Parathyroid adenoma (tissue), 2 donors: Measurements from ENCODE around the gene GRM7.

Experiments used
- H2AFZ ChIP-seq: fragments of 300-600 bp; sonication (generic); one replicate; pipeline ENCODE4 v1.7.0; 2017; ENCODE audit warnings: antibody characterized with exemption, mild to moderate bottlenecking
- H3K27ac ChIP-seq: fragments of 300-600 bp; sonication (generic); one replicate; pipeline ENCODE4 v1.7.0; 2017
- H3K27me3 ChIP-seq: fragments of 300-600 bp; sonication (generic); one replicate; pipeline ENCODE4 v1.7.0; 2017; ENCODE audit warnings: low read length; ENCODE audit not compliant: control insufficient read depth, insufficient read depth
- H3K36me3 ChIP-seq: fragments of 300-600 bp; sonication (generic); one replicate; pipeline ENCODE4 v1.7.0; 2017; ENCODE audit warnings: low read length; ENCODE audit not compliant: control insufficient read depth, insufficient read depth
- H3K4me1 ChIP-seq: fragments of 300-600 bp; sonication (generic); one replicate; pipeline ENCODE4 v1.7.0; 2017; ENCODE audit warnings: control low read depth
- H3K4me2 ChIP-seq: fragments of 300-600 bp; sonication (generic); one replicate; pipeline ENCODE4 v1.7.0; 2017; ENCODE audit warnings: low read length
- H3K4me3 ChIP-seq: fragments of 300-600 bp; sonication (generic); one replicate; pipeline ENCODE4 v1.7.0; 2017; ENCODE audit warnings: low read depth, low read length
- H3K79me2 ChIP-seq: fragments of 300-600 bp; sonication (generic); one replicate; pipeline ENCODE4 v1.7.0; 2017; ENCODE audit warnings: control low read depth
- H3K9ac ChIP-seq: fragments of 300-600 bp; sonication (generic); one replicate; pipeline ENCODE4 v1.7.0; 2017; ENCODE audit warnings: mild to moderate bottlenecking
- H3K9me3 ChIP-seq: fragments of 300-600 bp; sonication (generic); one replicate; pipeline ENCODE4 v1.7.0; 2017; ENCODE audit warnings: low read length; ENCODE audit not compliant: control insufficient read depth
- TF ChIP-seq, protein P1 (sequence below): fragments of 300-600 bp; sonication (generic); IDR thresholded peaks from one replicate; pipeline ENCODE4 v1.7.0; 2017; ENCODE audit warnings: antibody characterized with exemption, mild to moderate bottlenecking
- donor health status: primary hyperparathyroidism.

Gene GRM7

DNA sequence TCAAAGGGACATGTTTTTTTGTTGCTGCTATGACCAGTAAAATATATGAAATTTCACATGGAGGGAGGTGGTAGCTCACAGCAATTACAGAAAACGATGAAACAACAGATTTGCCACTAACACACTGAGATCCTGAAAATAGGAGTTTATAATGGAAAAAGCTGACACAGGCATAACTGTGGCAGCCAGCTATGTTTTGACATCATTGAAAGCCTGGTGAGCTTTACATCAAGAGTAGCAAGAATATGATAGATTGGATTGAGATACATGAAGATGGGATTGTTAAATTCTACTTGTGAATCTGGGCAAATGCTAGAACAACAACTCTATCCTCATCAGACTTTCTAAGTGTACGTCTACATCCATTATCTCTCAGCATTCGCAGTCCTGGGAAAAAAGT, 760.7 kb downstream of the GRM7 start:
- Histone ChIP-seq H3K4me3 (no peak overlapping the region), H3K27ac (no peak overlapping the region), H2AFZ (no peak overlapping the region), H3K4me1 (no peaks in the 10 kb centered on the region), H3K27me3 (no peaks in the 10 kb centered on the region), H3K79me2 (no peaks in the 10 kb centered on the region), H3K9me3 (no peaks in the 10 kb centered on the region), H3K4me2 (no peak overlapping the region), H3K9ac (no peak overlapping the region), H3K36me3 (no peaks in the 10 kb centered on the region)
- TF ChIP-seq, protein P1, sequence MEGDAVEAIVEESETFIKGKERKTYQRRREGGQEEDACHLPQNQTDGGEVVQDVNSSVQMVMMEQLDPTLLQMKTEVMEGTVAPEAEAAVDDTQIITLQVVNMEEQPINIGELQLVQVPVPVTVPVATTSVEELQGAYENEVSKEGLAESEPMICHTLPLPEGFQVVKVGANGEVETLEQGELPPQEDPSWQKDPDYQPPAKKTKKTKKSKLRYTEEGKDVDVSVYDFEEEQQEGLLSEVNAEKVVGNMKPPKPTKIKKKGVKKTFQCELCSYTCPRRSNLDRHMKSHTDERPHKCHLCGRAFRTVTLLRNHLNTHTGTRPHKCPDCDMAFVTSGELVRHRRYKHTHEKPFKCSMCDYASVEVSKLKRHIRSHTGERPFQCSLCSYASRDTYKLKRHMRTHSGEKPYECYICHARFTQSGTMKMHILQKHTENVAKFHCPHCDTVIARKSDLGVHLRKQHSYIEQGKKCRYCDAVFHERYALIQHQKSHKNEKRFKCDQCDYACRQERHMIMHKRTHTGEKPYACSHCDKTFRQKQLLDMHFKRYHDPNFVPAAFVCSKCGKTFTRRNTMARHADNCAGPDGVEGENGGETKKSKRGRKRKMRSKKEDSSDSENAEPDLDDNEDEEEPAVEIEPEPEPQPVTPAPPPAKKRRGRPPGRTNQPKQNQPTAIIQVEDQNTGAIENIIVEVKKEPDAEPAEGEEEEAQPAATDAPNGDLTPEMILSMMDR, result no peak

DNA sequence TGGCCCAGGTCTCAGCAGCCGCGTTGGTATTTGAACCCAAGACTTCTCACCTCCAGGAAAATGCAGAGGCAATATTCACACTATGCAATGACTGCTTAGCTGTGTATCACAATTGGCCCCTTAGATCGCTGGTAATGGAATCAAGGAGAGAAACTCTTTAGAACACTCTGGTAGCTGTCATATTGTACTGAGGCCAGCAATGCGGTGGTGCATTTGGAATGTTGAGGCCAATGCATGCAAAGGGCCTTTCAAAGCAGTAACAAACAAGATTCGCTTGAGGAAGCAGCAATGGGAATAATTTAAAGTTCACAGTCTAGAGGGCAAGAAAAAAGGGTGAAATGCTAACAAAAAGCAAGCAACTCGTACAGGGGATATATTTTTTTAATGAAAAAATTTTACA, 764.1 kb downstream of the GRM7 start:
- no peaks in the 10 kb centered on the region for H3K79me2 ChIP-seq
- no peak overlapping the region for H3K4me2 ChIP-seq
- H3K4me1 ChIP-seq, result no peaks in the 10 kb centered on the region
- TF ChIP-seq, protein P1, result no peak
- H3K9me3 ChIP-seq, result no peaks in the 10 kb centered on the region
- no peaks in the 10 kb centered on the region for H3K36me3 ChIP-seq
- H2AFZ ChIP-seq, result no peak overlapping the region
- no peak overlapping the region for H3K9ac ChIP-seq
- no peak overlapping the region for H3K27ac ChIP-seq
- no peaks in the 10 kb centered on the region for H3K27me3 ChIP-seq
- H3K4me3 ChIP-seq, result no peak overlapping the region

DNA sequence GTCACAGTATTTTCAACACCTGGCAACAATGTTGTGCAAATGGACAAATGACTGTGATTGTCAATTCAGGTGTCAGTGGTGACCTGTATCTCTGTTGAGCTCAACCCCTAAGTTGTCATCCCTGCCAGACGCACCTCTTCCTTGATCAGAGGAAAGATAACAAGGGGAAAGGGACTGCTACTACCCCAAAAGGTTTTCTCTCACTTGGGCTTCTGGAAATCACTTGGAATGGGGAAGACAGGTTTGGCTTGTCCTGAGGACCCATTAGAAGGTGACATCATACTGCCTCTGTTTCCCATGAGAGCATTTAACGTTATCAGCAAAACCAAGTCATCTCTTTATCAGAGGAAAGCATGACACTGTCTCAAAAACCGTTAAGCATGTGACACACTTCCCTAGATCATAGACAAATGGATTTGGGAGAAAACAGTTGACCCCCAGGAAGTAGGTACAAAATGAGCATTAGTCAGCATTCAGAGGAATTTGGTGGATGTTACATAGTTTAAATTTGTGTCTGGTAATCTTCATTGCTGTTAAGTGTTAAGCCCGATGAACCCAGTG, 769.5 kb downstream of the GRM7 start:
- Histone ChIP-seq H3K79me2 (no peaks in the 10 kb centered on the region), H3K9me3 (no peaks in the 10 kb centered on the region), H3K4me2 (no peak overlapping the region), H3K4me1 (no peaks in the 10 kb centered on the region), H3K9ac (no peak overlapping the region), H3K4me3 (no peak overlapping the region), H3K36me3 (no peaks in the 10 kb centered on the region), H2AFZ (no peak overlapping the region), H3K27me3 (no peaks in the 10 kb centered on the region), H3K27ac (no peak overlapping the region)
- TF ChIP-seq, protein P1, result no peak

DNA sequence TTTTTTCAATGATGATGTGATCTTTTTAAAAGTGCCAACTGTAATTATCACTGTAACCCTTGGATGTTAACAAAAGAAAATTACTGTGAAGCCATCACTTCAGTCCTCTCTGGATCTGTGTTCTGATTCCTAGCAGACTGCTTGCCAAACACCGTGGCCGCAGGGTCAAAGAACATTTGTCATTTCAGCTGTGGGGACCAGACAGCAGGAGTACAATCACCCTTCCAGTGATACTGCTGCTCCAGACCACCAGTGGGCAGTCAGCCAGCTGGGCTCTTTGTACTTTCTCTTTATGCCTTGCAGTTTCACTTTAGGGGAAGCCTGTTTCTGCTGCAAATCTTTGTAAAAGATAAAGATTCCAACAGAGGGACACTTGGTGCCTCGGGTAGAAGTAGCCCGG, 770.0 kb downstream of the GRM7 start:
- no peak overlapping the region for H3K9ac ChIP-seq
- H3K9me3 ChIP-seq, result no peaks in the 10 kb centered on the region
- no peak overlapping the region for H3K27ac ChIP-seq
- H3K4me2 ChIP-seq, result no peak overlapping the region
- H3K4me3 ChIP-seq, result no peak overlapping the region
- H3K4me1 ChIP-seq, result no peaks in the 10 kb centered on the region
- H2AFZ ChIP-seq, result no peak overlapping the region
- TF ChIP-seq, protein P1, result no peak
- H3K27me3 ChIP-seq, result no peaks in the 10 kb centered on the region
- no peaks in the 10 kb centered on the region for H3K36me3 ChIP-seq
- no peaks in the 10 kb centered on the region for H3K79me2 ChIP-seq

DNA sequence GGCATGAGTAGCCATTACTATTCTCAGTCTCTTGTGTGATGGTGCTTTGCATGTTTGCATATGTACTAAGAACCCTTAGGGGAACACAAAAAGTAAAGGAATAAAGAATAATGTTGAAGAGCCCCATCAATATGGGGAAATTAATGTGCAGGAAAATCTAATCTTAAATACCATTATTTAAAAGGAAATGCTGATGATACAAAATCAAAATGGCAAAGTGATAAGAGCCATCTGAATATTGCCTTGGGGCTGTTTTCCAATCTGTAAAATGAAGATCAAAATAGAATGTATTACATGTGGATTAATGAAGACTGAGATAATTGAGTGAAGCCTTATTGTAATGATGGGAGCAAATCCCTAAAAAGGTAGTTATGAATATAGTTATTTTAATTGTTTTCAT, 771.4 kb downstream of the GRM7 start:
- H3K79me2 ChIP-seq, result no peaks in the 10 kb centered on the region
- H3K27ac ChIP-seq, result no peak overlapping the region
- H3K4me2 ChIP-seq, result no peak overlapping the region
- no peaks in the 10 kb centered on the region for H3K9me3 ChIP-seq
- H3K9ac ChIP-seq, result no peak overlapping the region
- H3K4me3 ChIP-seq, result no peak overlapping the region
- TF ChIP-seq, protein P1, result no peak
- H3K4me1 ChIP-seq, result no peaks in the 10 kb centered on the region
- H3K36me3 ChIP-seq, result no peaks in the 10 kb centered on the region
- no peak overlapping the region for H2AFZ ChIP-seq
- no peaks in the 10 kb centered on the region for H3K27me3 ChIP-seq
